ENCODE results near the gene NDUFS6. TPM values are rescaled to one million over a fixed set of nuclear protein-coding genes. Genes with fewer than 3 reads are reported as not detected.

Gene NDUFS6
- total and polyA plus RNA-seq, 2 of the 4 experiments (the other 2 are of a cell fraction), result 10.4 to 69.0 TPM

- H3K4me3 ChIP-seq (ENCODE audit: insufficient read depth, low read depth, low read length), result no peak overlapping the region
- no peaks in the 10 kb centered on the region for H3K79me1 ChIP-seq (ENCODE audit: low read depth in 1 of 2, low read length in 2 of 2)
- no peak overlapping the region for H4K8ac ChIP-seq (ENCODE audit: low read depth in 2 of 2, low read length in 2 of 2)
- H3K27me3 ChIP-seq (ENCODE audit: control insufficient read depth, insufficient read depth, low read length), result peaks cover 69% of the 10 kb centered on the region
- H4K20me1 ChIP-seq (ENCODE audit: insufficient read depth, low read length), result no peaks in the 10 kb centered on the region
- in situ Hi-C loops (cut with MboI; ENCODE audit: low sequenced_read_pairs) (no loop called here), intact Hi-C loops (cut with micrococcal nuclease) (no loop called here), dilution Hi-C loops (cut with HindIII; ENCODE audit: low sequenced_read_pairs, unreplicated experiment) (no loop called here)
- H3K56ac ChIP-seq (ENCODE audit: extremely low read depth, insufficient read depth, low read length), result no peak overlapping the region
- H4K5ac ChIP-seq (ENCODE audit: low read depth, low read length), result no peak overlapping the region
- H3K9me1 ChIP-seq (ENCODE audit: insufficient read depth, low read length), result no peaks in the 10 kb centered on the region
- no peak overlapping the region for H4K91ac ChIP-seq (ENCODE audit: insufficient read depth, low read depth, low read length)
- 0 out of 2 replicates have a peak, but pooled peaks have one; percentile 12 for ATAC-seq (ENCODE audit: low read depth)
- H3K27ac ChIP-seq (ENCODE audit: insufficient read depth, low read length), result no peak overlapping the region
- H2BK5ac ChIP-seq (ENCODE audit: low read depth, low read length, poor library complexity, severe bottlenecking), result no peak overlapping the region
- no peaks in the 10 kb centered on the region for H3K36me3 ChIP-seq (ENCODE audit: control insufficient read depth, insufficient read depth, low read length)
- 60% methylated on average over 9 of the region's 29 CpGs; no CpG with 5 or more reads in 1 of the 2 experiments for WGBS, 2 experiments (ENCODE audit: extremely low coverage in 2 of 2, insufficient read length in 1 of 2)
- H3K9me3 ChIP-seq (ENCODE audit: control insufficient read depth, insufficient read depth, low read length), result no peaks in the 10 kb centered on the region; the same call in 1 of the 2 replicates
- no TSS peak for BruUV-seq (replicated peaks)
- CTCF ChIA-PET, result no interaction called here
- POLR2A ChIA-PET (ENCODE audit: unreplicated experiment), result no interaction called here
- H3K4me1 ChIP-seq (ENCODE audit: control insufficient read depth, insufficient read depth, low read length), result no peaks in the 10 kb centered on the region
- no peak overlapping the region for H3K18ac ChIP-seq (ENCODE audit: low read depth, low read length)
- no peak overlapping the region for H2BK120ac ChIP-seq (ENCODE audit: low read depth, low read length)
- H2BK20ac ChIP-seq (ENCODE audit: low read depth, low read length), result no peak overlapping the region
- TF ChIP-seq NFE2L2 (IDR thresholded peaks at IDR 0.05; ENCODE audit: low read depth, low read length), result no peak
- no peak for TF ChIP-seq BHLHE40 (IDR thresholded peaks at IDR 0.05; ENCODE audit: low read depth, low read length)
- no peak for TF ChIP-seq CEBPB (IDR thresholded peaks at IDR 0.05; ENCODE audit: low read depth, low read length)
- no peak overlapping the region for H2AK5ac ChIP-seq (ENCODE audit: low read depth, low read length)
- no peak overlapping the region for H2AK9ac ChIP-seq (replicated peaks; ENCODE audit: low read depth, low read length, poor library complexity)
- H3K4ac ChIP-seq (ENCODE audit: low read depth, low read length), result no peak overlapping the region
- H3K14ac ChIP-seq (replicated peaks; ENCODE audit: low read depth, low read length), result no peak overlapping the region
- no peak overlapping the region for H3K23ac ChIP-seq (ENCODE audit: low read depth, low read length)
- no peak overlapping the region for H3K9ac ChIP-seq (ENCODE audit: low read depth, low read length)
- H2AFZ ChIP-seq (replicated peaks; ENCODE audit: low read length, poor library complexity), result peak overlapping the region; percentile 43
- H3K4me2 ChIP-seq (ENCODE audit: low read depth, low read length), result no peak overlapping the region
- no peak overlapping the region for H2BK15ac ChIP-seq (ENCODE audit: low read depth, low read length)
- DNase-seq, result no peak
Observed at GRCh38 chr5:1850324-1851154, 49.3 kb downstream of the NDUFS6 start.

Measured in IMR-90 (cell line).